Ascending aorta (tissue), 2 donors: Measurements from ENCODE around the gene KCNQ1OT1. TPM values are rescaled to one million over a fixed set of nuclear protein-coding genes. Genes with fewer than 3 reads are reported as not detected.

ENCODE experiments used
- DNase-seq, 2 donors: peaks; one replicate each; pipeline ENCODE4 v3.0.0-alpha.2; 2019; ENCODE audit warnings: low spot score in 2 of 2
- H3K27ac ChIP-seq, 2 donors: fragments of 200-600 bp; sonication (generic); one replicate each; pipeline ENCODE4 v1.5.1; 2016 to 2017; ENCODE audit warnings: mild to moderate bottlenecking in 1 of 2
- H3K27me3 ChIP-seq: fragments of 200-600 bp; sonication (generic); one replicate; pipeline ENCODE4 v1.5.1; 2017
- H3K36me3 ChIP-seq, 2 donors: fragments of 200-600 bp; sonication (generic); one replicate each; pipeline ENCODE4 v1.5.1; 2016
- H3K4me1 ChIP-seq, 2 donors: fragments of 200-600 bp; sonication (generic); one replicate each; pipeline ENCODE4 v1.5.1; 2016 to 2017; ENCODE audit warnings: mild to moderate bottlenecking in 1 of 2
- H3K4me3 ChIP-seq, 2 donors: fragments of 200-600 bp; sonication (generic); one replicate each; pipeline ENCODE4 v1.5.1; 2016 to 2017; ENCODE audit warnings: mild to moderate bottlenecking in 1 of 2
- H3K9me3 ChIP-seq, 2 donors: fragments of 200-600 bp; sonication (generic); one replicate each; pipeline ENCODE4 v1.5.1; 2016
- CTCF ChIP-seq, 3 experiments: fragments of 200-600 bp in 2 of 3; fragments of 450-650 bp in 1 of 3; sonication (generic) in 2 of 3; IDR thresholded peaks; one replicate each; pipeline ENCODE4 v1.5.1; 2016 to 2019; ENCODE audit warnings: antibody characterized with exemption in 3 of 3, mild to moderate bottlenecking in 1 of 3, moderate library complexity in 1 of 3
- intact Hi-C: fragments of 100-400 bp; cut with DNase I; formaldehyde crosslinking; loops from one replicate; pipeline ENCODE4 v1.15.1; 2023
- total RNA-seq: library from RNA; depleted of rRNA; stranded (reverse); fragments of >200 nt; gene quantifications from one replicate; pipeline ENCODE4 v1.1.0, GENCODE V29; 2016

Gene KCNQ1OT1
- total RNA-seq, 1 donor from 2014 or later: 1.5 TPM

GRCh38 chr11:2563213-2564007 lies 136.4 kb downstream of the KCNQ1OT1 start:
- H3K27ac ChIP-seq: no peak overlapping the region
- TF ChIP-seq CTCF (IDR thresholded peaks at IDR 0.05): no peak
- no peak for DNase-seq

GRCh38 chr11:2562890-2563212 lies 136.9 kb downstream of the KCNQ1OT1 start:
- no peaks in the 10 kb centered on the region for H3K4me1 ChIP-seq

More at GRCh38 chr11:2563213-2564007, 136.4 kb downstream of the KCNQ1OT1 start:
- Histone ChIP-seq H3K4me1 (no peaks in the 10 kb centered on the region), H3K36me3 (no peaks in the 10 kb centered on the region), H3K9me3 (no peaks in the 10 kb centered on the region), H3K4me3 (no peak overlapping the region), H3K27me3 (no peaks in the 10 kb centered on the region)
- intact Hi-C loops: no loop called here

GRCh38 chr11:2561696-2562581 lies 137.9 kb downstream of the KCNQ1OT1 start:
- Histone ChIP-seq H3K27ac (no peak overlapping the region), H3K27me3 (no peaks in the 10 kb centered on the region), H3K36me3 (no peaks in the 10 kb centered on the region), H3K4me1 (no peaks in the 10 kb centered on the region), H3K9me3 (no peaks in the 10 kb centered on the region), H3K4me3 (no peak overlapping the region)
- no peak for DNase-seq
- TF ChIP-seq CTCF (IDR thresholded peaks at IDR 0.05): no peak
- intact Hi-C loops: no loop called here

More at GRCh38 chr11:2562890-2563212, 136.9 kb downstream of the KCNQ1OT1 start:
- H3K27ac ChIP-seq: no peak overlapping the region
- no peak for TF ChIP-seq CTCF (IDR thresholded peaks at IDR 0.05)
- DNase-seq: no peak
- no peaks in the 10 kb centered on the region for H3K9me3 ChIP-seq
- H3K4me3 ChIP-seq: no peak overlapping the region
- no peaks in the 10 kb centered on the region for H3K27me3 ChIP-seq
- intact Hi-C loops: no loop called here
- no peaks in the 10 kb centered on the region for H3K36me3 ChIP-seq

GRCh38 chr11:2559527-2560311 lies 140.1 kb downstream of the KCNQ1OT1 start:
- no peak for TF ChIP-seq CTCF (IDR thresholded peaks at IDR 0.05)
- no peak for DNase-seq
- H3K9me3 ChIP-seq: no peaks in the 10 kb centered on the region
- H3K36me3 ChIP-seq: no peaks in the 10 kb centered on the region
- H3K27ac ChIP-seq: no peak overlapping the region
- no peak overlapping the region for H3K4me3 ChIP-seq
- H3K27me3 ChIP-seq: no peaks in the 10 kb centered on the region
- intact Hi-C loops: no loop called here
- no peaks in the 10 kb centered on the region for H3K4me1 ChIP-seq

GRCh38 chr11:2558861-2559526 lies 140.8 kb downstream of the KCNQ1OT1 start:
- no peak for DNase-seq
- Histone ChIP-seq H3K9me3 (no peaks in the 10 kb centered on the region), H3K4me1 (no peaks in the 10 kb centered on the region), H3K27ac (no peak overlapping the region), H3K4me3 (no peak overlapping the region), H3K36me3 (no peaks in the 10 kb centered on the region), H3K27me3 (no peaks in the 10 kb centered on the region)
- TF ChIP-seq CTCF (IDR thresholded peaks at IDR 0.05): no peak
- intact Hi-C loops: no loop called here
